Endothelial cell of umbilical vein (primary cell): ENCODE results near the gene CNTNAP2. TPM values are rescaled to one million over a fixed set of nuclear protein-coding genes. Genes with fewer than 3 reads are reported as not detected.

Experiments
- BruUV-seq: library from RNA; stranded (reverse); fragments of 400-500 nt; replicated peaks from 2 replicates; lab custom pipeline; 2021; lab: Mats Ljungman, UMichigan
- CTCF ChIA-PET: fragments of 300-600, 350-600 bp; sonication (Branson Sonifier 250); formaldehyde crosslinking; loops from one replicate; lab custom pipeline; 2021; ENCODE audit warnings: antibody characterized with exemption, inconsistent platforms; lab: Charles Lee
- POLR2A ChIA-PET: fragments of 300-600, 350-600 bp; sonication (Branson Sonifier 250); formaldehyde crosslinking; loops from one replicate; lab custom pipeline; 2021; ENCODE audit warnings: antibody characterized with exemption, inconsistent platforms; lab: Charles Lee
- DNase-seq: peaks from one replicate; pipeline ENCODE4 v3.0.0-alpha.2; 2011; ENCODE audit warnings: low read depth, low spot score
- FAIRE-seq: peaks from 2 replicates; lab custom pipeline; 2011; peaks lifted over from hg19 to GRCh38; lab: Jason Lieb, UNC
- H2AFZ ChIP-seq: 2 replicates; pipeline ENCODE4 v1.6.0; 2012; ENCODE audit warnings: low read depth, low read length, control low read depth, inconsistent platforms
- H3K27ac ChIP-seq: 2 replicates; pipeline ENCODE4 v1.5.1; 2011; ENCODE audit warnings: low read depth, mild to moderate bottlenecking, control low read depth, low read length, moderate library complexity; ENCODE audit not compliant: insufficient read depth
- H3K27me3 ChIP-seq, 2 experiments: 2 replicates each; pipeline versions ENCODE4 v1.6.0 to v1.6.1; 2011; ENCODE audit warnings: low read length in 2 of 2, mixed read lengths in 1 of 2; ENCODE audit not compliant: control insufficient read depth in 2 of 2, insufficient read depth in 2 of 2
- H3K36me3 ChIP-seq, 2 experiments: 2 replicates in 1 of 2; 3 replicates in 1 of 2; pipeline ENCODE4 v1.5.1; 2011; ENCODE audit warnings: low read length in 2 of 2, mild to moderate bottlenecking in 1 of 2, moderate library complexity in 1 of 2; ENCODE audit not compliant: control insufficient read depth in 2 of 2, insufficient read depth in 2 of 2; ENCODE audit errors: extremely low read depth in 1 of 2
- H3K4me1 ChIP-seq: 3 replicates; pipeline ENCODE4 v1.5.1; 2011; ENCODE audit warnings: mild to moderate bottlenecking, low read length; ENCODE audit not compliant: control insufficient read depth, insufficient read depth; ENCODE audit errors: extremely low read depth
- H3K4me2 ChIP-seq: 2 replicates; pipeline ENCODE4 v1.6.1; 2011; ENCODE audit warnings: low read length, control low read depth, mixed read lengths; ENCODE audit not compliant: insufficient read depth
- H3K4me3 ChIP-seq, 3 experiments: fragments of 200-600 bp in 1 of 3; sonication (generic), shearing (Covaris generic) in 1 of 3; replicated peaks in 1 of 3; 2 replicates each; pipeline ENCODE4 v1.5.1; 2011 to 2016; ENCODE audit warnings: control low read depth in 3 of 3, low read length in 3 of 3, mild to moderate bottlenecking in 2 of 3, inconsistent platforms in 1 of 3, low read depth in 1 of 3, moderate library complexity in 1 of 3; ENCODE audit not compliant: insufficient read depth in 1 of 3
- H3K79me2 ChIP-seq: 2 replicates; pipeline ENCODE4 v1.6.0; 2012; ENCODE audit warnings: low read length, inconsistent platforms; ENCODE audit not compliant: control insufficient read depth, insufficient read depth
- H3K9ac ChIP-seq: replicated peaks from 2 replicates; pipeline ENCODE3; 2011; ENCODE audit warnings: low read length, control low read depth; ENCODE audit not compliant: insufficient read depth; ENCODE audit errors: extremely low read depth
- H3K9me1 ChIP-seq: replicated peaks from 3 replicates; pipeline ENCODE4 v1.6.0; 2011; ENCODE audit warnings: mild to moderate bottlenecking, low read length; ENCODE audit not compliant: control insufficient read depth, insufficient read depth; ENCODE audit errors: extremely low read depth
- H3K9me3 ChIP-seq: replicated peaks from 2 replicates; pipeline ENCODE4 v1.5.1; 2012; ENCODE audit warnings: low read length, inconsistent platforms; ENCODE audit not compliant: control insufficient read depth, insufficient read depth
- H4K20me1 ChIP-seq: replicated peaks from 2 replicates; pipeline ENCODE3; 2011; ENCODE audit warnings: mild to moderate bottlenecking, low read length; ENCODE audit not compliant: control insufficient read depth, insufficient read depth; ENCODE audit errors: extremely low read depth
- CTCF ChIP-seq, 2 donors: IDR thresholded peaks; 1 replicate in 1 of 2; 2 replicates in 1 of 2; pipeline ENCODE4 v1.5.1; 2011; ENCODE audit warnings: low read length in 2 of 2, mild to moderate bottlenecking in 2 of 2, moderate library complexity in 2 of 2, control low read depth in 1 of 2, inconsistent platforms in 1 of 2, low read depth in 1 of 2; ENCODE audit not compliant: insufficient read depth in 1 of 2; ENCODE audit errors: extremely low read depth in 1 of 2
- EZH2 ChIP-seq: IDR thresholded peaks from 2 replicates; pipeline ENCODE4 v1.6.1; 2012; ENCODE audit warnings: borderline replicate concordance, low read depth, mild to moderate bottlenecking, moderate library complexity, low read length, inconsistent platforms; ENCODE audit not compliant: severe bottlenecking
- FOS ChIP-seq: IDR thresholded peaks from 2 replicates; pipeline ENCODE4 v1.6.1; 2011; ENCODE audit warnings: mild to moderate bottlenecking, low read length, moderate library complexity, borderline replicate concordance; ENCODE audit not compliant: insufficient read depth
- GATA2 ChIP-seq: IDR thresholded peaks from 2 replicates; pipeline ENCODE4 v1.7.0; 2011; ENCODE audit warnings: low read depth, mild to moderate bottlenecking, moderate library complexity, mixed read lengths, low read length; ENCODE audit not compliant: insufficient read length, insufficient read depth
- JUN ChIP-seq: IDR thresholded peaks from 2 replicates; pipeline ENCODE4 v1.6.1; 2011; ENCODE audit warnings: borderline replicate concordance, low read depth; ENCODE audit not compliant: insufficient read length, insufficient read depth
- MAX ChIP-seq: IDR thresholded peaks from 2 replicates; pipeline ENCODE4 v1.6.1; 2011; ENCODE audit not compliant: insufficient read depth, insufficient read length
- MYC ChIP-seq: IDR thresholded peaks from one replicate; pipeline ENCODE4 v1.6.1; 2011; ENCODE audit warnings: mild to moderate bottlenecking, low read depth, low read length
- POLR2A ChIP-seq: IDR thresholded peaks from 2 replicates; pipeline ENCODE4 v1.6.1; 2012; ENCODE audit warnings: low read depth, mild to moderate bottlenecking, control low read depth, low read length
- POLR2AphosphoS5 ChIP-seq: IDR thresholded peaks from 2 replicates; pipeline ENCODE4 v1.6.1; 2012; ENCODE audit warnings: low read depth, mild to moderate bottlenecking, control low read depth, low read length, moderate library complexity; ENCODE audit not compliant: insufficient read depth
- dilution Hi-C: fragments of 300-500 bp; cut with MboI; formaldehyde crosslinking; loops from one replicate; pipeline ENCODE4 v1.15.0; 2019; ENCODE audit warnings: low sequenced_read_pairs; ENCODE audit not compliant: extremely low pct_ligation_motif_present
- intact Hi-C: fragments of 100-400 bp; cut with micrococcal nuclease; formaldehyde crosslinking; loops from one replicate; pipeline ENCODE4 v1.10.0; 2022
- polyA plus RNA-seq, 4 experiments: library from polyadenylated mRNA; depleted of rRNA in 3 of 4; stranded (reverse) in 3 of 4; unstranded in 1 of 4; fragments of >200 nt; gene quantifications; 2 replicates each; pipeline versions ENCODE4 v1.2.1 to v1.2.3, GENCODE V29; 2011 to 2012; ENCODE audit warnings: missing spikeins in 1 of 4
- total RNA-seq: library from RNA; stranded (reverse); gene quantifications from 2 replicates; pipeline ENCODE4 v1.2.3, GENCODE V29; 2021

CNTNAP2 gene
- total and polyA plus RNA-seq, 2 donors (not counting 3 experiments of a cell fraction or from before 2014, with no cell fraction given): not detected

- Histone ChIP-seq H2AFZ (no peak overlapping the region), H3K4me2 (no peak overlapping the region), H3K27me3 (no peaks in the 10 kb centered on the region), H3K4me3 (no peak overlapping the region), H3K4me1 (no peaks in the 10 kb centered on the region), H3K9ac (no peak overlapping the region), H3K27ac (no peak overlapping the region), H4K20me1 (no peaks in the 10 kb centered on the region), H3K9me1 (no peaks in the 10 kb centered on the region), H3K9me3 (peaks cover 4% of the 10 kb centered on the region), H3K79me2 (no peaks in the 10 kb centered on the region), H3K36me3 (no peaks in the 10 kb centered on the region)
- FAIRE-seq (no peak), DNase-seq (no peak)
- POLR2A ChIA-PET: no interaction called here
- TF ChIP-seq JUN (no peak), GATA2 (no peak), POLR2A (no peak), FOS (no peak), MYC (no peak), EZH2 (no peak), MAX (no peak), POLR2AphosphoS5 (no peak), CTCF (IDR thresholded peaks at IDR 0.05; ENCODE audit: extremely low read depth in 1 of 2, insufficient read depth in 1 of 2, low read depth in 1 of 2, low read length in 2 of 2) (no peak)
- BruUV-seq: no TSS peak
- intact Hi-C loops: no loop called here
- dilution Hi-C loops: no loop called here
- CTCF ChIA-PET: no interaction called here
These were observed 2031.9 kb downstream of the CNTNAP2 start for GRCh38 chr7:148148456-148148855.
